HL-60 (cell line): Measurements from ENCODE around the gene ASCL5.

Source experiments
- DNase-seq, 2 experiments: peaks; one replicate each; pipeline ENCODE4 v3.0.0-alpha.2; 2010 to 2020; ENCODE audit warnings: low read depth in 1 of 2, low spot score in 1 of 2
- H3K27ac ChIP-seq: fragments of 250-450 bp; sonication (Bioruptor Pico); replicated peaks from 2 replicates; pipeline ENCODE4 v1.5.1; 2020; ENCODE audit warnings: mild to moderate bottlenecking, moderate library complexity
- H3K27me3 ChIP-seq: fragments of 250-450 bp; sonication (Bioruptor Pico); 2 replicates; pipeline ENCODE4 v1.5.1; 2021; ENCODE audit warnings: mild to moderate bottlenecking, moderate library complexity; ENCODE audit not compliant: insufficient read depth, poor library complexity, severe bottlenecking
- H3K4me3 ChIP-seq: replicated peaks from 2 replicates; pipeline ENCODE4 v1.5.1; 2011; ENCODE audit warnings: mild to moderate bottlenecking, control low read depth, low read length; ENCODE audit not compliant: insufficient read depth
- CTCF ChIP-seq: IDR thresholded peaks from one replicate; pipeline ENCODE4 v1.5.1; 2011; ENCODE audit warnings: low read length, control low read depth, inconsistent platforms; ENCODE audit not compliant: insufficient read depth
- GABPA ChIP-seq: IDR thresholded peaks from 2 replicates; pipeline ENCODE4 v1.6.1; 2012; ENCODE audit warnings: low read depth
- POLR2AphosphoS5 ChIP-seq: IDR thresholded peaks from 2 replicates; pipeline ENCODE4 v1.6.1; 2012; ENCODE audit warnings: low read depth
- REST ChIP-seq: IDR thresholded peaks from 2 replicates; pipeline ENCODE4 v1.6.1; 2012; ENCODE audit warnings: low read depth; ENCODE audit not compliant: insufficient replicate concordance
- SPI1 ChIP-seq: IDR thresholded peaks from 2 replicates; pipeline ENCODE4 v1.6.1; 2012; ENCODE audit warnings: low read depth, mild to moderate bottlenecking, borderline replicate concordance

Gene ASCL5

GRCh38 chr1:201095581-201095980 is 31.4 kb downstream of the ASCL5 start:
- Histone ChIP-seq H3K27ac (no peak overlapping the region), H3K4me3 (no peak overlapping the region), H3K27me3 (no peaks in the 10 kb centered on the region)
- no peak for TF ChIP-seq POLR2AphosphoS5
- TF ChIP-seq GABPA, result no peak
- TF ChIP-seq REST, result no peak
- TF ChIP-seq CTCF, result no peak
- TF ChIP-seq SPI1, result no peak
- DNase-seq, result no peak

GRCh38 chr1:201094832-201095231 is 32.2 kb downstream of the ASCL5 start:
- H3K27ac ChIP-seq, result no peak overlapping the region
- no peak for TF ChIP-seq GABPA
- TF ChIP-seq CTCF, result no peak
- no peak for TF ChIP-seq POLR2AphosphoS5
- TF ChIP-seq SPI1, result no peak
- TF ChIP-seq REST, result no peak
- no peak for DNase-seq
- H3K27me3 ChIP-seq, result no peaks in the 10 kb centered on the region
- no peak overlapping the region for H3K4me3 ChIP-seq

- DNase-seq, result no peak
- Histone ChIP-seq H3K27ac (no peak overlapping the region), H3K4me3 (no peak overlapping the region), H3K27me3 (no peaks in the 10 kb centered on the region)
- no peak for TF ChIP-seq SPI1
- TF ChIP-seq GABPA, result no peak
- no peak for TF ChIP-seq POLR2AphosphoS5
- TF ChIP-seq CTCF, result no peak
- no peak for TF ChIP-seq REST
Measured at GRCh38 chr1:201093962-201094361, 33.0 kb downstream of the ASCL5 start.
